ENCODE measurements around the gene MACROD2. TPM values are rescaled to one million over a fixed set of nuclear protein-coding genes. Genes with fewer than 3 reads are reported as not detected.

The MACROD2 gene
- total and polyA plus RNA-seq, 2 experiments from 2014 or later, result 2.8 to 4.3 TPM

DNA sequence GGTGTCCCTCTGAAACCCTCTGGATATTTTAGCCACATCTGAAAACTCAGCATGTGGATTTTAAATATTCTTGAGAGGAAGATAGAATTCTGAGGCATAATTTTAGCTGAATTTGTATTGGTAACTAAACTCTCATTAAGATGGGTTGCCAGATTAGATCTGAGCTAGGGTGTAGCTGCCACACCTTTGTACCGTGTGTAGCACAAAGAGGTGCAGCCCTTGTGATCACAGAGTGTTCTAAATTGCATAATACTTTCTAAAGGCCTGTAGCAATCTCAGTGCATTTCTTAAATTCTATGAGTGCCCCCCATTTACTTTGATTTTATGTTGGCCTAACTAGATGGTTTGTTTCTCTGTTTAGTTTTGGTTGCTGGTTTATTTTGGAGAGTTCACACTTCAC lies 289.1 kb downstream of the MACROD2 start (continued):
- TF ChIP-seq CREB1 (CRISPR knock-in tag; IDR thresholded peaks at IDR 0.05; ENCODE audit: low read depth) (no peak), STAT1 (IDR thresholded peaks at IDR 0.05; ENCODE audit: unreplicated experiment) (no peak), EZH2 (IDR thresholded peaks at IDR 0.05; ENCODE audit: low read depth, unreplicated experiment) (no peak), NANOG (IDR thresholded peaks at IDR 0.05; ENCODE audit: borderline replicate concordance) (no peak), JUNB (IDR thresholded peaks at IDR 0.05; ENCODE audit: unreplicated experiment) (no peak)
- TF ChIP-seq, protein P1, sequence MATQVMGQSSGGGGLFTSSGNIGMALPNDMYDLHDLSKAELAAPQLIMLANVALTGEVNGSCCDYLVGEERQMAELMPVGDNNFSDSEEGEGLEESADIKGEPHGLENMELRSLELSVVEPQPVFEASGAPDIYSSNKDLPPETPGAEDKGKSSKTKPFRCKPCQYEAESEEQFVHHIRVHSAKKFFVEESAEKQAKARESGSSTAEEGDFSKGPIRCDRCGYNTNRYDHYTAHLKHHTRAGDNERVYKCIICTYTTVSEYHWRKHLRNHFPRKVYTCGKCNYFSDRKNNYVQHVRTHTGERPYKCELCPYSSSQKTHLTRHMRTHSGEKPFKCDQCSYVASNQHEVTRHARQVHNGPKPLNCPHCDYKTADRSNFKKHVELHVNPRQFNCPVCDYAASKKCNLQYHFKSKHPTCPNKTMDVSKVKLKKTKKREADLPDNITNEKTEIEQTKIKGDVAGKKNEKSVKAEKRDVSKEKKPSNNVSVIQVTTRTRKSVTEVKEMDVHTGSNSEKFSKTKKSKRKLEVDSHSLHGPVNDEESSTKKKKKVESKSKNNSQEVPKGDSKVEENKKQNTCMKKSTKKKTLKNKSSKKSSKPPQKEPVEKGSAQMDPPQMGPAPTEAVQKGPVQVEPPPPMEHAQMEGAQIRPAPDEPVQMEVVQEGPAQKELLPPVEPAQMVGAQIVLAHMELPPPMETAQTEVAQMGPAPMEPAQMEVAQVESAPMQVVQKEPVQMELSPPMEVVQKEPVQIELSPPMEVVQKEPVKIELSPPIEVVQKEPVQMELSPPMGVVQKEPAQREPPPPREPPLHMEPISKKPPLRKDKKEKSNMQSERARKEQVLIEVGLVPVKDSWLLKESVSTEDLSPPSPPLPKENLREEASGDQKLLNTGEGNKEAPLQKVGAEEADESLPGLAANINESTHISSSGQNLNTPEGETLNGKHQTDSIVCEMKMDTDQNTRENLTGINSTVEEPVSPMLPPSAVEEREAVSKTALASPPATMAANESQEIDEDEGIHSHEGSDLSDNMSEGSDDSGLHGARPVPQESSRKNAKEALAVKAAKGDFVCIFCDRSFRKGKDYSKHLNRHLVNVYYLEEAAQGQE (IDR thresholded peaks at IDR 0.05; ENCODE audit: unreplicated experiment), result no peak
- TF ChIP-seq, protein P2, sequence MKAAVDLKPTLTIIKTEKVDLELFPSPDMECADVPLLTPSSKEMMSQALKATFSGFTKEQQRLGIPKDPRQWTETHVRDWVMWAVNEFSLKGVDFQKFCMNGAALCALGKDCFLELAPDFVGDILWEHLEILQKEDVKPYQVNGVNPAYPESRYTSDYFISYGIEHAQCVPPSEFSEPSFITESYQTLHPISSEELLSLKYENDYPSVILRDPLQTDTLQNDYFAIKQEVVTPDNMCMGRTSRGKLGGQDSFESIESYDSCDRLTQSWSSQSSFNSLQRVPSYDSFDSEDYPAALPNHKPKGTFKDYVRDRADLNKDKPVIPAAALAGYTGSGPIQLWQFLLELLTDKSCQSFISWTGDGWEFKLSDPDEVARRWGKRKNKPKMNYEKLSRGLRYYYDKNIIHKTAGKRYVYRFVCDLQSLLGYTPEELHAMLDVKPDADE (IDR thresholded peaks at IDR 0.05), result no peak

DNA sequence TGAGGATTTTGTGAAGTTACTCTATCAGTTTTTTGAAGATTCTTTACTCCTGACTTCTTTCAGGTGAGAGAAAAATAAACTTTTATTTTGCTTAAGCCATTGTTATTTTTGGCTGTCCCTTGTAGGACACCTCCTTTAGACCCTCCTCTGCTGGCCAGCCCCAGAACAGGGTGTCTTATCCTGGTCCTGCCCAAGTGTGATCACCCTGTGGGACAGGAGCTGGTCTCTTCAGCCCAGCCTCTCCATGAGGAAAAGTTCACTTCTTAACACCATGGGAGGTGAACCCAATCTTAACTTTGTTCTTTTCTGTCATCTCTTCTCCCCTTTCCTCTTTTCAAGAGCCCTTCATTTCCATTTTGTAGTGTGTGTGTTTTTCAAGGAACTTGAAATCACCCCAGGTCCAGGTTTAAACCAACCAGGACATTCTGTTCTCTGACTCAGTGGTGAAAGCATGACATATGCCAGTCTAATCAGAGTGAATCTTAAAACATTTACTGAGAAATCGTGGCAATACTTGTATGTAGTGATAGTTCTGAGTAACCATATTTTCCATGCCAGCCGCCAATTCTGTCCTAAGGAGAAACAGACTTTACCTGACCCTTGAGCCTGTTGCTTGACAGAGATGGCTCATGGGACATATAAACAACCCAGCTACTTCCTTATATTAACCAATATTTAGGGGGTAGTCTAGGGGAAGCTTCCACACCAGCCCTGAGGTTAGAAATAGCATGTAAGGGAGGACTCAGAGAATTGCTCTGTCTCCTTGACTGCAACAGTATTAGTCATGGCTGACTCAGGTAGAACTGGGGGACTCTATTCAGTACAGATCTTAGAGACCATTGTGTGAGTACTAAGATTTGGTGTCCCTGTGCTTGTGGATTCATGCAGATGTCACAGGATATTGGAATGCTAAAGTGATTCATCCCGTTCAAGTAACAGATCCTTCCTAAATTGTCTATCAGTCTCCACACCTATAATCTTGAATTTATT lies 293.3 kb downstream of the MACROD2 start:
- no peak for DNase-seq (ENCODE audit: low spot score)
- no peaks in the 10 kb centered on the region for H3K4me1 ChIP-seq (ENCODE audit: insufficient read depth)
- H3F3A ChIP-seq (replicated peaks; ENCODE audit: low read depth), result no peaks in the 10 kb centered on the region
- no peak overlapping the region for H2AFZ ChIP-seq
- no peaks in the 10 kb centered on the region for H3K27me3 ChIP-seq (ENCODE audit: insufficient read depth)
- no peaks in the 10 kb centered on the region for H4K20me1 ChIP-seq (replicated peaks; ENCODE audit: insufficient read depth)
- Mint-ChIP-seq H3K4me1 (no peaks in the 10 kb centered on the region), H3K4me3 (no peak overlapping the region), H3K27me3 (ENCODE audit: insufficient read depth, low read depth, poor library complexity) (no peaks in the 10 kb centered on the region), H3K36me3 (ENCODE audit: low read depth) (no peaks in the 10 kb centered on the region), H3K9me3 (no peaks in the 10 kb centered on the region), H3K27ac (no peak overlapping the region)
- no peak overlapping the region for H3K4me2 ChIP-seq
- TF ChIP-seq CREB1 (CRISPR knock-in tag; IDR thresholded peaks at IDR 0.05; ENCODE audit: low read depth) (no peak), NANOG (IDR thresholded peaks at IDR 0.05; ENCODE audit: borderline replicate concordance) (no peak), STAT1 (IDR thresholded peaks at IDR 0.05; ENCODE audit: unreplicated experiment) (no peak), ZNF331 (CRISPR knock-in tag; IDR thresholded peaks at IDR 0.05; ENCODE audit: low read depth) (no peak)
- TF ChIP-seq, protein P2 (IDR thresholded peaks at IDR 0.05), result no peak
- TF ChIP-seq, protein P3, sequence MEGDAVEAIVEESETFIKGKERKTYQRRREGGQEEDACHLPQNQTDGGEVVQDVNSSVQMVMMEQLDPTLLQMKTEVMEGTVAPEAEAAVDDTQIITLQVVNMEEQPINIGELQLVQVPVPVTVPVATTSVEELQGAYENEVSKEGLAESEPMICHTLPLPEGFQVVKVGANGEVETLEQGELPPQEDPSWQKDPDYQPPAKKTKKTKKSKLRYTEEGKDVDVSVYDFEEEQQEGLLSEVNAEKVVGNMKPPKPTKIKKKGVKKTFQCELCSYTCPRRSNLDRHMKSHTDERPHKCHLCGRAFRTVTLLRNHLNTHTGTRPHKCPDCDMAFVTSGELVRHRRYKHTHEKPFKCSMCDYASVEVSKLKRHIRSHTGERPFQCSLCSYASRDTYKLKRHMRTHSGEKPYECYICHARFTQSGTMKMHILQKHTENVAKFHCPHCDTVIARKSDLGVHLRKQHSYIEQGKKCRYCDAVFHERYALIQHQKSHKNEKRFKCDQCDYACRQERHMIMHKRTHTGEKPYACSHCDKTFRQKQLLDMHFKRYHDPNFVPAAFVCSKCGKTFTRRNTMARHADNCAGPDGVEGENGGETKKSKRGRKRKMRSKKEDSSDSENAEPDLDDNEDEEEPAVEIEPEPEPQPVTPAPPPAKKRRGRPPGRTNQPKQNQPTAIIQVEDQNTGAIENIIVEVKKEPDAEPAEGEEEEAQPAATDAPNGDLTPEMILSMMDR (conservative IDR thresholded peaks at IDR 0.05; ENCODE audit: low read depth in 2 of 2), result no peak
- H3K4me3 ChIP-seq, result no peak overlapping the region
- no peaks in the 10 kb centered on the region for H3K79me2 ChIP-seq (replicated peaks; ENCODE audit: insufficient read depth)
- no peaks in the 10 kb centered on the region for H3K36me3 ChIP-seq (ENCODE audit: insufficient read depth)
- H3K27ac ChIP-seq (ENCODE audit: low read depth), result no peak overlapping the region
- ATAC-seq, result no peak
- no peaks in the 10 kb centered on the region for H3K9me2 ChIP-seq (ENCODE audit: insufficient read depth)

Data from GM23338 (cell line).